ENCODE measurements around the gene NDUFB10.

Gene NDUFB10

DNA sequence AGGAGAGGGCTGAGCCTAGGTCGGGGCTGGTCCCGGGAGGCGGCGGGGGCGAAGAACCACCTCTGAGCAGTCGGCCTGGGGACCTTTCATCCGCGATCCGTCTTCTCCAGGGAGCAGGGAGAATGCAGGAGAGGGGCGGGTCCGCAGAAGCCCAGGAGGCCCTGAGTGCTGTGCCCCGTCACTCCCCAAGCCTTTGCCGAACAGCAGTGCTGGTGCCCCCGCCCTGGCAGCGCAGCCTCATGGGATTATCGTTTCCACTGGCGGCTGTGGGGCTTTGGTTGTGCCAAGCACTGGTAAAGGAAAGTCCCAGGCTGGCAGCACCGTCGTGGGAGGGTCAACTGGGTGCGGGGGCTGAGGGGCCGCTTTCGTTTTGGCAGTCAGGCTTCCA, 13.1 kb downstream of the NDUFB10 start:
- DNase-seq: no peak

DNA sequence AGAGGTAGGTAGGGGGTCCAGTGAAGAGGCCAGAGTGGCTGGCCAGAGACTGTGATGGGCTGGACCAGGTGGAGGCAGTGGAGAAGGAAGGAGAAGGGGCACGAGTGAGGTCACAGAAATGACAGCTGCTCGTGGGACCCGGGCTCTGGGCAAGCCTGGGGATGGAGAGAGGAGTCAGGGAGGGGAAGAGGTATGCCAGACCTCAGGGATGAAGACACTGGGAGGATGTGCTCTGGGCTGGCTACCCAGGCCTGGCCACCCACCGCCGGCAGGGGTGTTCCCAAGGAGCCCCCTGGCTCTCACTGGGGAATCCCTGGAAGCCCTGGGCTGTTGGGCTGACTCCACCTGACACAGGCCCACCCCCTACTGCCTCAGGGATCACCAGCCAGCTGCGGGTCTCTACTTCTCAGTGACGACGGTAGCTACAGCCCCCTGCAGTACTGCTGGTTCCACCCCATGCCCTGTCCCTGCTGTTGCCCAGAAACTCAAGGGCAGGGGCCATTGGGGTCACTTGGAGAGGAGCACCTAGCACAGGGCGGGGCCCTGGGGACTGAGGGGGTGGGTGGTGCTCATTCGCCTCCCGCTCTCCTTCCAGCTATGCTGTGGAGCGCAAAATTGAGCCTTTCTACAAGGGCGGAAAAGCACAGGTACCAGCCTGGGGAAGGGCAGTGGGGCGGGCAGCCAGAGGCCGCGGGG, 14.3 kb downstream of the NDUFB10 start:
- DNase-seq: no peak

DNA sequence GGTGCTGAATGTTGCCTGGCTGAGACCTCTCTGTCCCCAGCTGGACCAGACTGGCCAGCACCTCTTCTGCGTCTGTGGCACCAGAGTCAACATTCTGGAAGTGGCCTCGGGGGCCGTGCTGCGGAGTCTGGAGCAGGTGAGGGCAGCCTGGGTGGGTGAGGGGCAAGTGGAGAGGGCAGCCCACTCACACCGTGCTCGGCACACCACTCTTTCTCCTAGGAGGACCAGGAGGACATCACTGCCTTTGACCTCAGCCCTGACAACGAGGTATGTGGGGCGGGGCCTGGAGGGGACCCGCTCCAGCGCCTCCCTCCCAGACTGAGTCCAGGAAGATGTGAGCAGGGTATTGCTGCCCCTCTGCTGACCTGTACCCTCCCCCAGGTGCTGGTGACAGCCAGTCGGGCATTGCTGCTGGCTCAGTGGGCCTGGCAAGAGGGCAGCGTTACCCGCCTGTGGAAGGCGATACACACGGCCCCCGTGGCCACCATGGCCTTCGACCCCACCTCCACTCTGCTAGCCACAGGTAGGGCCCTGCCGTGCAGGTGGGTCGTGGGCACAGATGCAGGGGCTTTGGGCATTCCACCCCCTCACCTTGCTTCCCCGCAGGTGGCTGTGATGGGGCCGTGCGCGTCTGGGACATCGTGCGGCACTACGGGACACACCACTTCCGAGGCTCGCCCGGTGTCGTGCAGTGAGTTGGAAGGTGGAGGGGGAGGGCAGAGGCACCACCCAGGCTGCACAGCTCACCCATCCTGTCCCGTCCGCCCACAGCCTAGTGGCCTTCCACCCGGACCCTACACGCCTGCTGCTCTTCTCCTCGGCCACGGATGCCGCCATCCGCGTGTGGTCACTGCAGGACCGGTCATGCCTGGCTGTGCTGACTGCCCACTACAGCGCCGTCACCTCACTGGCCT, 15.1 kb downstream of the NDUFB10 start:
- DNase-seq: no peak

DNA sequence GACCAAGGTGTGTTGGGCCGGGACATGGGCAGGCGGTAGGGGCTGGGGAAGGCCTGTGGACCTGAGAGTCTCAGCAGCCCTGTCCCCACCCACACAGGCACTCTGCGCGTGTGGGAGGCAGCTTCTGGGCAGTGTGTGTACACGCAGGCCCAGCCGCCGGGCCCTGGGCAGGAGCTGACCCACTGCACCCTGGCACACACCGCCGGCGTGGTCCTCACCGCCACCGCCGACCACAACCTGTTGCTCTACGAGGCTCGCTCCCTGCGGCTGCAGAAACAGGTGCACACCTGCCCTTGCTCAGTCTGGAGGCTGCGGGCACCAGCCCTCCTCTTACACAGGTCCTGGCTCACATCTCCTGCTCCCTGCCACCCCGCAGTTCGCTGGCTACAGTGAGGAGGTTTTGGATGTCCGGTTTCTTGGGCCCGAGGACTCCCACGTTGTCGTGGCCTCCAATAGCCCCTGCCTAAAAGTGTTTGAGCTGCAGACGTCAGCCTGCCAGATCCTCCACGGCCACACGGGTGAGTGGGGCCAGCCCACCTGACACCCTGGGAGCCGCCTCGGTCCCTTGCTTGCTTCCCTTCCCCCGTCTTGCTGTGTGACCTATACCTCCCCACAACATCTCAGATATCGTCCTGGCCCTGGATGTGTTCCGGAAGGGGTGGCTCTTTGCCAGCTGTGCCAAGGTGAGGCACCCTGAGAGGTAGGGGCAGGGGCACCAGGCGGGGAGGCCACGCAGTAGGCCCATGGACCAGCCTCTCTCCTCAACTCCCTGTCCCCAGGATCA, 16.3 kb downstream of the NDUFB10 start:
- no peak for DNase-seq

DNA sequence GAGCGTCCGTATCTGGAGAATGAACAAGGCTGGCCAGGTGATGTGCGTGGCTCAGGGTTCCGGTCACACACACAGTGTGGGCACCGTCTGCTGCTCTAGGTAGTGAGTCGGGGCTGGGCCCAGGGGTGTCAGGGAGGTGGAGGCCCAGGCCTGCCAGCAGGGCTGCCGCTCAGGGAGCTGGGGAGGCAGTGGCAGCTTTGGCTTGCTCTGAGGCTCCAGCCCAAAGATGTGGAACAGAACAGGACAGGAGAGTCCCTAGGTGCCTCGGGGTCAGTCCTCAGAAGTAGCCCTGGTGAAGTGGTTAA, 16.8 kb downstream of the NDUFB10 start:
- DNase-seq: no peak

DNA sequence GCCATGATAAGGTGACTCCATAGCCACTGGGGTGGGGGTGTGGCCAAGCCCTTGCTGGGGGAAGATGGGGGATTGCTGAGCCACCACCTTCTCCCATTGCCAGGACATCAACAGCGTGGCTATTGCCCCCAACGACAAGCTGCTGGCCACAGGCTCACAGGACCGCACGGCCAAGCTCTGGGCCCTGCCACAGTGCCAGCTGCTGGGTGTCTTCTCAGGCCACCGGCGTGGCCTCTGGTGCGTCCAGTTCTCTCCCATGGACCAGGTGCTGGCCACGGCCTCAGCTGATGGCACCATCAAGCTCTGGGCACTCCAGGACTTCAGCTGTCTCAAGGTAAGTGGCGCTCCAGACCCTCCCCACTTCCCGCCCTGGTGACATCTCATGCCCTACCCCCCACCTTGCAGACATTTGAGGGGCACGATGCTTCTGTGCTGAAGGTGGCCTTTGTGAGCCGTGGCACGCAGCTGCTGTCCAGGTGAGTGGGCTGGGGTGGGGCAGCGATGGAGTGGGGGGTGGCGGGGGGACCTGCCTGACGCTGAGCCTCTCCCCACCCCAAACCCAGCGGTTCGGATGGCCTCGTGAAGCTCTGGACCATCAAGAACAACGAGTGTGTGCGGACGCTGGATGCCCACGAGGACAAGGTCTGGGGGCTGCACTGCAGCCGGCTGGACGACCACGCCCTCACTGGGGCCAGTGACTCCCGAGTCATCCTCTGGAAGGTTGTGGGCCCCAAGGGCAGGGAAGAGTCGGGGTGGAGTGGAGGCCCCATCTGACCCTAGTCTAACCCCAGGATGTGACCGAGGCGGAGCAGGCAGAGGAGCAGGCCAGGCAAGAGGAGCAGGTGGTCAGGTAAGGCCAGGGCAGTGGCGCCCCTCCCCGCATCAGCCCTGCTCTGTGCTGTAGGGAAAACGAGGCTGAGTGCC, 17.9 kb downstream of the NDUFB10 start:
- DNase-seq: no peak

DNA sequence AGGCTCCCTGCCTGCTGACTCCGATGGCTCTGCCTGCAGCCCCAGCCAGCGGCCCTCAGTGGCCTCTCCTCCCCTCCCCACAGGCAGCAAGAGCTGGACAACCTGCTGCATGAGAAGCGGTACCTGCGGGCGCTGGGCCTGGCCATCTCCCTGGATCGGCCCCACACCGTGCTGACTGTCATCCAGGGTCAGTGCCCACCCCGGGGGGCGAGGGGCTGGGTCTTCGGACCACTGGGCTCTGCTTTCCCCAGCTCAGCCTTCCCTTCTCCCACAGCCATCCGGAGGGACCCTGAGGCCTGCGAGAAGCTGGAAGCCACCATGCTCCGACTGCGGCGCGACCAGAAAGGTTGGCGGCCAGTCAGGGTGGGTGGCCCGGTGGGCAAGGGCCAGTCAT, 18.5 kb downstream of the NDUFB10 start:
- no peak for DNase-seq

DNA sequence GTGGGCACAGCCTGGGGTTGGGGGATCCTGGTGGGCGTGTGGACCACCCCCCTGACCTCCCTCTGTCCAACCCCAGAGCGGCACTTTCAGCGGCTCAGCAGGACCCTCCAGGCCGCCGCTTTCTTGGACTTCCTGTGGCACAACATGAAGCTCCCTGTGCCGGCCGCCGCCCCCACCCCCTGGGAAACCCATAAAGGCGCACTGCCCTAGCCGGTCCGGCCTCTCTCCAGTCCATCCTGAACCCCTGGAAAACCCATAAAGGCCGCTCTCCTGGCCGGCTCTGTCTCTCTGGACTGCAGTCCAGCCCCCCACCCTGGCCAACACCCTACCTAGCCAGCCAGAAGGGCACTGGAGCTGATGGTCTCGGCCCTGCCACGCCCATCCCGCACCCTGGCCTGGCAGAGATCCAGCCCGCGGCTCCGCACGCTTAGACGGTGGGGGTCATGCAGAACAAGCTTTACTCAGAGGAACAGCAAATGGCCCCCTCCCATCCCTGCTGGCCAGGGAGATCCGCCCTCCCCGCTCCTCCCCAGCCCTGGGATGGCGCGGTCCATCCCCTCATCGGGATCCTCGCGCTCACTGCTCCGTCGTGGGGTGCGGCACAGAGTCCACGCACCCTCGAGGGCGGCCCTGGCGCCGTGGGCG, 19.3 kb downstream of the NDUFB10 start:
- DNase-seq: no peak

DNA sequence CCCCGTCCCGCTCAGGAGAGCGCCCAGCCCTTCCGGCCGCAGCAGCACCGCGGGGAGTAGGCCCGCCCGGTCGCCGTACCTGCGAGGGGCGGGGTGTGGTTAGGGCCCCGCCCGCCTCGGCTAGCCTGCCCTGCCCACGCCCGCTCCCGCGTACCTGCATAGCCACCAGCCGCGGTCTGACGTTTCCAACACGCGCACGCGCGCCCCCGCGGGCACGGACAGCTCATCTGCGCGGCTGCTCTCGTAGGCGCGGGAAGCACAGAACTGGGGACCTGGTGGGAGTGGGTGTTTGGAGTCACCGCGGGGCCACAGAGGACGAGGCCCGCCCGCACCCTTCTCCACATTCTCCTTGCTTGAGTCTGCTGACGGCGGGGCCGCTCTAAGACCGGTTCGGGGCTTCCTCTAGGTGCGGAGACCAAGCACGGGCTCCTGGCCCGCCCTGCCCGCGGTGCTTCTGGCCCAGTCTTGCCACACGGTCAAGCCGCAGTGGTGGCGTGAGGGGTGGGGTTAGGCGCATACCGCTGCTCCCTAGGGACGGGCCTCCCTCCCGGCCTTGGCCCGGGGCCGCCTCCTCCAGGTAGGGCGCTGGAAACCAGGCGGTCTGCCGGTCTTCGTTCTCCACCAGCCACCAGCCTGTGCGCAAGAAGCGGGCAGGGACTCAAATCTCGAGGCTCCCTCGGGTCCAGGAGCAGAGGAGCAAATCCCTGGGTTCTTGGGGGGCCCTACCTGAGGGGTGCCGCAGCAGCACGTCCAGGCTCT, 20.1 kb downstream of the NDUFB10 start:
- DNase-seq: no peak

DNA sequence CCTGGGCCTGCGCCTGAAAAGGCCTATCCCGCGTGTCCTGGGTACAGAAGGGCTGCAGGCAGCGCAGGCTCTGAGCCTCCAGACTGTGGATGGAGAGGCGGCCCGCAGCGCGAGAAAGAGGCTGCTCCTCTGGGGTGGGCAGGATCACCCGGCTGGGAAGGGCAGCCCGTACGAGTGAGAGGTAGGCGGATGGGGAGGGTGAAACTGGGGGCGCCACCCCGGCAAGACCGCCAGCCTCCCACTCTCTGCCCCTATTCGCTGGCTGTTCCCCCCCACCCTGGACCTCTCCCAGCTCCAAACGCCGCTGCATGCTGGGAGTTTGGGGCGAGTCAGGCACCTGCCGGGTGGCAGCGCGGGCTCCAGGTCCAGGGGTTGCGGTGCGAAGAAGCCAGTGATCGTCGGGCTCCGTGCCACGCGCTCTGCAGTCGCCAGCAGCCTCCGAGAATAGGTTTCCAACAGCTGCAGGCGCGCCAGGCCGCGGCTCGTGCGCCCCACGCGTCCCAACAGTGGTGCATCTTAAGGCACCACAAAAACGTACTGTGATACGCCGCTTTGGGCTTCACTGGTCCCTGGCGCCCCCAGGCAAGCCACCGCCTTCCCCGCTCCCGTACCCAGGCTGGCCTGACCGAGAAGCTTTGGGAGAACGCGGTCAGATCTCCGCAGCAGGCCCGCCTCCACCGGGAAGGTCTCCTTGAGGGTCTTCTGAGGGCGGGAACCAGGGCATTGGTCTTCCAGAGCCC, 20.9 kb downstream of the NDUFB10 start:
- DNase-seq: no peak

DNA sequence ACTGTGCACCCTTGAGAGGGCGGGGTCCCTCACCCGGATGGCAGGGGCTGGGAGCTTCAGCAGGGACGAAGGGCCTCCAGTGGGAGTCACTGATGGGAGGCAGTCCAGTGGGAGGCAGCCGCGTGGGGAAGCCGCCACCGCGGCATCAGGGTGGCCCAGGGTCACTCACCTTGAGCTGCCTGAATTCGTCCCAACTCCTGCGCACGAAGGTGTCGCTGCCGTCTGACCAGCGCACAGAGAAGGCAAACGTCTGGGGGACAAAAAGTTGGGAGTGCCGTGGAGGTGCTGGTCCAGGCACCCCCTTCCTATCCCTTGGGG, 21.4 kb downstream of the NDUFB10 start:
- no peak for DNase-seq

DNA sequence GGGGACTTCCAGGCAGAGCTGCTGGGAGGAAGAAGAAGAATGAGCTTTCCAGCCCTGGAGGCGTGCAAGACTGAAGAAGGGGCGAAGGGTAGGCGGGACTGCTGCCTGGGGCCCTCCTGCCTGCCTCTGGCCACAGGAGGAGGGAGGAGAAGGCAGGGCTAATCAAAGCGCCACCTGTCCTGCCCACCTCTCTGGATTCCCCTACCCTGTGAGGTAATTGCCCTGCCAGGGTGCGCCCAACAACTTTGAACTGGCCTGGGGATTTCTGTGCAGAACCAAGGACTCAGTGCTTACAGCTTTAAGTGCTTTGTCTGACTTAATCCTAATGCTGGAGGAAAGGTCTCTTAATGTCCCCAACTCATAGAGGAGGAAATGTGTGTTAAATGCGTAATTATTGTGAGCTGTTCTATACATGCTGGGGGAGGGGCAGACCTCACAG, 22.1 kb downstream of the NDUFB10 start, which contains the start of gene NOXO1:
TSS of gene NOXO1 (minus strand) at position 72 of the 439 bp plus-strand sequence. CDS start 290 bp downstream, outside the sequence.
- no peak for DNase-seq

DNA sequence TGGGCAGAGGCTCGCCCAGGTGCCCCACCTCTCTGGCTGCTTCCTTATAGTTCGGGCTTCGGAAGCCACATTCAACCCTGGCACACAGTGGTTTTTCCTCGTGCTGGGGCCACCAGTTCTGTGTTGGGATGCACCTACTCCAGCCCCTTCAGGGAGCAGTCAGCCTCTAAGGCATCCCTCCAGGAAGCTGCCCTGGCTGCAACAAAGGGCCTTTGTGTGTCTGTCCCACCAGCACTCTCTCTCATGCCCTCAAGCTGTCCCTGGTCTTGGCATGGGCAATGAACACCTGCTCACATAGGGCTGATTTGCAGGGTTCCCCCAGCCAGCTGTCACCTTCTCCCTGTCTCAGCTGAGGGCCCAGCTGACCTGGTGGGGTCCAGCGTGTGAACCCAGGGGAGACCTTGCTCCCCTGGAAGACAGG, 22.7 kb downstream of the NDUFB10 start:
- DNase-seq: no peak

DNA sequence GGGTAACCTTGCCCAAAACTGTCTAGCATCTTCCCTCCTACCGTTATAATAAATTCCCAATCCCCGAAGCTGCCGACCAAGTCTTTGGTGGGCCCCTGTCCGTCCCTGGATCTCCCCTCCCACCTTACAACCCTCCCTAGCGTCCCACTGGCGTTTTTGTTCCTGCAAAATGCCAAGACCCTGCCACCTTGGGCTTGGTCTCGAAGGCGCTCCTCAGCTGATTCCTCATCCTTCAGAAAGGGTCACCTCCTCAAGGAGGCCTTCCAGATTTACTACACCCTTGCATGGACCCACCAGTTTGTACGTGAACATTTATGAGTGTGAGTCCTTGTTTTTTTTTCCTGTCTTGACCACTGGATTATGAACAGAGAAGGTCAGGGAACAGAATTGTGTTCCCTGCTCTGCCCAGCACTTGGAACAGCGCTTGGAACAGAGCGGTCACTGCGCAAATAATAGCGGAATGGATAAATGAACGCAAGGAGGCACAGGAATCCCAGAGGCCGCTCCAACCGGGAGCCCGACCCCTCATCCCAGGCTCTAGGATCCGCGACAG, 23.7 kb downstream of the NDUFB10 start:
- no peak for DNase-seq

DNA sequence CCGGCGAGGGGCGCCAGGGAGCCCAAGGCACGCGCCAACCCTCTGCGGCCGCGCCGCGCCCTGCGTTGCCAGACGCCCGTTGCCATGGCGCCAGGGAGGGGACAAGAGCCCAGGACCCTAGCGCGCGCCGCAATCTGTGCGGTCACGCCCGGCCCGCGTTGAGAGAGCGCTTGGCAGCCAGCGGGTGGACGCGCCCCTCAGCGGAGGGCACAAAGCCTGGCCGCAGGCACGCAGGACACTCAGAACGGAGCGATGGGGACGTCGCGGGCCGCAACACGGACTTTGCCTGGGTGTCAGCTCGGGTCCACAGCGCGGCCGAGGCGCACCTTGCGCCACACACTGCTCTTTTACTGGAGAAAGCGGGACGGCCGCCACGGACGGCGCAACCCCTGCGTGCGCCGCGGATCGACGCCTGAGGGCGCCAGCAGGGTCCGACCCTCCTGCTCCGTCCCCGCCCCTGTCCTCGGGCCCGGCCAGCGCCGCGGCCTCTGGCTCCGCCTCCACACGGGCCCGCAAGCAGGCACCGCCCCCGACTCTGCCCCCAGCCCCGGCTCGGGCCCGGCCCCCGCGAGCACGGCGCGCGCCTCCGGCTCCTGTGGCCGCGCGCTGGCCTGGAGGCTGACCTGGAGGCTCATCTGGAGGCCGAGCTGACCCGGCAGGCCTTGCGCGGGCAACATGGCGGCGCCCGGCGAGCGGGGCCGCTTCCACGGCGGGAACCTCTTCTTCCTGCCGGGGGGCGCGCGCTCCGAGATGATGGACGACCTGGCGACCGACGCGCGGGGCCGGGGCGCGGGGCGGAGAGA, 24.4 kb downstream of the NDUFB10 start, which contains the start of gene GFER:
TSS of gene GFER (plus strand) at position 650 of the 803 bp plus-strand sequence. CDS start at position 676, 26 bp downstream.
- peak; percentile 71 to 72 for DNase-seq

DNA sequence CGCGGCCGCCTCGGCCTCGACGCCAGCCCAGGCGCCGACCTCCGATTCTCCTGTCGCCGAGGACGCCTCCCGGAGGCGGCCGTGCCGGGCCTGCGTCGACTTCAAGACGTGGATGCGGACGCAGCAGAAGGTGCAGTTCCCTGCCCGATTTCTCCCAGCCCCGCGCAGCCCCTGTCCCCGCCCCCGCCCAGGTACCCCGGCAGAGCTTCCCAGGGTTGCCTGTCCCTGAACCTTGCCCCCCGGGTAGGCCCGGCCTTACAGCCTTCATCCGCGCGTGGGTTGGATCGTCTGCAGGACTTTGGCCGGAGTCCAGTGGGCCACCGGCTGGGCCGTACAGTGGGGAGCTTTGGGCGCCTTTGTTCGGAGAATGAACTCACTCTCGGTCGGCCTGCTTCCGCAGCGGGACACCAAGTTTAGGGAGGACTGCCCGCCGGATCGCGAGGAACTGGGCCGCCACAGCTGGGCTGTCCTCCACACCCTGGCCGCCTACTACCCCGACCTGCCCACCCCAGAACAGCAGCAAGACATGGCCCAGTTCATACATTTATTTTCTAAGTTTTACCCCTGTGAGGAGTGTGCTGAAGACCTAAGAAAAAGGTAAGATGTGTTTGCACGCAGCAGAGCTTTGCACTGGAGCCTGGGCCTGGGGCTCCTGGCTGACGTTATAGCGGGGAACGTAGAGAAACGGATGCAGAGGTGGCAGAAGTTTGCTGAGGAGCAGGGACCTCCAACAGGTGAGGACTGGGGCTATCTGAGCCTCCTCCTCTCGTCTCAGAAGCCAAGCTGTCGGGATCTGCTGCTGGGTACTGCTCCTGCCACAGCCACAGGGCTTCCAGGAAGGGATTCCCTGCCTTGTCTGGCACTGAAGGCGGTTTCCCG, 25.2 kb downstream of the NDUFB10 start:
- no peak for DNase-seq

DNA sequence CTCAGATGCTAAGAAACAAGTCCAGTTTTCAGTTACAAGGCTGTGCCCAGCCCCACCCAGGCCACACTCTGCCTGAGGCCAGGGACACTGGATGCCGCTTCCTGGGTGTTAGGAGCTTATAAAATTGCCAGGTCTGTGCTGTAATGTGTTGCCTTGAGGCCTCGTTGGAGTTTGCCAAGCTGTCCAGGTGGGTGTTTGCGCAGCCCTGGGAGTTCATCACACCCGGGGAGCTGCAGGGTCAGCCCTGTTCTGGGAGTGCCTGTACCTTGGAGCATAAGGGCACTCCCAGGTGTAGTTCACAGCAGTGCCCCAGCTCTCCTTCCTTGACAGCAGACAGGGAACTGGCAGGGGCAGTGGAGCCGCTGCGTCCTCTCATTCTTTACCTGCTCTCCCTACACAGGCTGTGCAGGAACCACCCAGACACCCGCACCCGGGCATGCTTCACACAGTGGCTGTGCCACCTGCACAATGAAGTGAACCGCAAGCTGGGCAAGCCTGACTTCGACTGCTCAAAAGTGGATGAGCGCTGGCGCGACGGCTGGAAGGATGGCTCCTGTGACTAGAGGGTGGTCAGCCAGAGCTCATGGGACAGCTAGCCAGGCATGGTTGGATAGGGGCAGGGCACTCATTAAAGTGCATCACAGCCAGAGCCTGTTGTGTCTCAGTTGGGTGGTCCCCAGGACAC, 26.3 kb downstream of the NDUFB10 start:
- DNase-seq: no peak
